GM12873 (cell line): ENCODE data around the gene CENPE.

Experiments used
- CTCF ChIP-seq: IDR thresholded peaks from 2 replicates; pipeline ENCODE4 v1.5.1; 2012; ENCODE audit warnings: low read depth, mild to moderate bottlenecking, moderate library complexity, low read length, control low read depth; ENCODE audit not compliant: insufficient read depth; ENCODE audit errors: missing control alignments

CENPE gene

GRCh38 chr4:103199009-103199408, 866 bp upstream of the CENPE start:
- no peak for TF ChIP-seq CTCF

GRCh38 chr4:103197765-103198110, 405 bp downstream of the CENPE start:
- no peak for TF ChIP-seq CTCF

GRCh38 chr4:103193457-103193856, 4.7 kb downstream of the CENPE start:
- TF ChIP-seq CTCF = no peak

- no peak for TF ChIP-seq CTCF
Observed at GRCh38 chr4:103171006-103171405, 27.1 kb downstream of the CENPE start.

GRCh38 chr4:103168993-103169392, 29.1 kb downstream of the CENPE start:
- no peak for TF ChIP-seq CTCF

- TF ChIP-seq CTCF = no peak
Observed at GRCh38 chr4:103162176-103162575, 36.0 kb downstream of the CENPE start.

GRCh38 chr4:103158760-103159159, 39.4 kb downstream of the CENPE start:
- no peak for TF ChIP-seq CTCF

- no peak for TF ChIP-seq CTCF
Observed at GRCh38 chr4:103156106-103156505, 42.0 kb downstream of the CENPE start.
